OCI-LY7 (cell line): Measurements from ENCODE around the gene RFX8. TPM values are rescaled to one million over a fixed set of nuclear protein-coding genes. Genes with fewer than 3 reads are reported as not detected.

Source experiments
- BruUV-seq: library from RNA; stranded (reverse); fragments of 400-500 nt; replicated peaks from 2 replicates; lab custom pipeline; 2021; lab: Mats Ljungman, UMichigan
- CTCF ChIA-PET: fragments of 300-600 bp; sonication (Branson Sonifier 250); formaldehyde crosslinking; loops from one replicate; lab custom pipeline; 2022; ENCODE audit warnings: antibody characterized with exemption; ENCODE audit not compliant: unreplicated experiment; lab: Charles Lee
- POLR2A ChIA-PET: fragments of 300-600 bp; sonication (Branson Sonifier 250); formaldehyde crosslinking; loops from one replicate; lab custom pipeline; 2022; ENCODE audit warnings: antibody characterized with exemption; lab: Charles Lee
- DNase-seq: peaks from one replicate; pipeline ENCODE4 v3.0.0-alpha.2; 2015; ENCODE audit warnings: low spot score
- H2AFZ ChIP-seq: fragments of 200-600 bp; sonication (generic), shearing (Covaris generic); 2 replicates; pipeline ENCODE4 v1.6.1; 2014; ENCODE audit warnings: mild to moderate bottlenecking, antibody characterized with exemption, low read length, moderate library complexity
- H3K27ac ChIP-seq: fragments of 200-600 bp; sonication (generic); 2 replicates; pipeline ENCODE4 v1.5.1; 2014; ENCODE audit warnings: mixed run types, low read depth, mild to moderate bottlenecking, moderate library complexity, low read length, inconsistent platforms; ENCODE audit not compliant: poor library complexity, severe bottlenecking
- H3K36me3 ChIP-seq: fragments of 200-600 bp; sonication (generic); 2 replicates; pipeline ENCODE4 v1.6.1; 2014; ENCODE audit warnings: mild to moderate bottlenecking, antibody characterized with exemption, low read length, moderate library complexity, mixed read lengths; ENCODE audit not compliant: insufficient read depth
- H3K4me1 ChIP-seq: fragments of 200-600 bp; sonication (generic); 2 replicates; pipeline ENCODE4 v1.5.1; 2014; ENCODE audit warnings: mild to moderate bottlenecking, low read length; ENCODE audit not compliant: insufficient read depth, poor library complexity, severe bottlenecking
- H3K4me2 ChIP-seq: fragments of 200-600 bp; sonication (generic); 2 replicates; pipeline ENCODE4 v1.6.1; 2014; ENCODE audit warnings: mild to moderate bottlenecking, low read length
- H3K4me3 ChIP-seq: fragments of 200-600 bp; sonication (generic); 2 replicates; pipeline ENCODE4 v1.5.1; 2014; ENCODE audit warnings: mild to moderate bottlenecking, low read depth, low read length; ENCODE audit not compliant: poor library complexity, severe bottlenecking
- H3K79me2 ChIP-seq: fragments of 200-600 bp; sonication (generic); 2 replicates; pipeline ENCODE4 v1.6.1; 2016; ENCODE audit warnings: low read depth, mild to moderate bottlenecking, low read length, moderate library complexity, mixed read lengths; ENCODE audit not compliant: insufficient read depth
- H3K9me2 ChIP-seq: fragments of 200-600 bp; sonication (generic); 2 replicates; pipeline ENCODE4 v1.6.1; 2016; ENCODE audit warnings: mild to moderate bottlenecking, low read length, mixed read lengths; ENCODE audit not compliant: insufficient read depth
- H3K9me3 ChIP-seq: fragments of 200-600 bp; sonication (generic); 2 replicates; pipeline ENCODE4 v1.6.1; 2014; ENCODE audit warnings: mild to moderate bottlenecking, mixed run types, low read length, mixed read lengths
- H4K20me1 ChIP-seq: fragments of 200-600 bp; sonication (generic); 2 replicates; pipeline ENCODE4 v1.6.1; 2014; ENCODE audit warnings: mild to moderate bottlenecking, antibody characterized with exemption, low read length, moderate library complexity, mixed read lengths; ENCODE audit not compliant: insufficient read depth
- CTCF ChIP-seq: fragments of 200-600 bp; sonication (generic); conservative IDR thresholded peaks from 2 replicates; pipeline ENCODE4 v1.5.1; 2014; ENCODE audit warnings: mild to moderate bottlenecking, antibody characterized with exemption, low read length, moderate library complexity, mixed read lengths
- EZH2phosphoT487 ChIP-seq: fragments of 200-600 bp; sonication (generic); IDR thresholded peaks from 2 replicates; pipeline ENCODE4 v1.6.1; 2018; ENCODE audit warnings: low read depth, borderline replicate concordance, mild to moderate bottlenecking, mixed run types, antibody characterized with exemption, low read length, moderate library complexity, mixed read lengths
- intact Hi-C: fragments of 100-400 bp; cut with micrococcal nuclease; formaldehyde crosslinking; loops from one replicate; pipeline ENCODE4 v1.10.0; 2022; ENCODE audit not compliant: unreplicated experiment
- total RNA-seq, 2 experiments: library from RNA; depleted of rRNA in 1 of 2; stranded (reverse); fragments of >200 nt in 1 of 2; shearing (Covaris generic) in 1 of 2; gene quantifications; 2 replicates each; pipeline ENCODE4 v1.2.3, GENCODE V29; 2014 to 2022

Gene RFX8
- total RNA-seq, 2 experiments from 2014 or later: not detected

GRCh38 chr2:101361121-101361520, 113.8 kb downstream of the RFX8 start:
- no peak overlapping the region for H3K27ac ChIP-seq
- no peaks in the 10 kb centered on the region for H3K79me2 ChIP-seq
- no peak for DNase-seq
- no peak overlapping the region for H2AFZ ChIP-seq
- H3K4me3 ChIP-seq: no peak overlapping the region
- no TSS peak for BruUV-seq
- H3K36me3 ChIP-seq: no peaks in the 10 kb centered on the region
- intact Hi-C loops: no loop called here
- no peak for TF ChIP-seq CTCF
- no peak for TF ChIP-seq EZH2phosphoT487
- ChIA-PET CTCF (no interaction called here), POLR2A (no interaction called here)
- no peak overlapping the region for H3K4me2 ChIP-seq
- no peaks in the 10 kb centered on the region for H3K4me1 ChIP-seq
- no peaks in the 10 kb centered on the region for H3K9me2 ChIP-seq
- no peaks in the 10 kb centered on the region for H3K9me3 ChIP-seq
- H4K20me1 ChIP-seq: no peaks in the 10 kb centered on the region

- H3K9me2 ChIP-seq: no peaks in the 10 kb centered on the region
- H3K27ac ChIP-seq: no peak overlapping the region
- TF ChIP-seq CTCF (no peak), EZH2phosphoT487 (no peak)
- H4K20me1 ChIP-seq: no peaks in the 10 kb centered on the region
- no peaks in the 10 kb centered on the region for H3K36me3 ChIP-seq
- intact Hi-C loops: no loop called here
- ChIA-PET CTCF (no interaction called here), POLR2A (interaction anchor here (0.5 kb wide), 1 partner anchor 68 kb away, joined by 3 read pairs; no protein-coding TSS in a partner anchor)
- no peaks in the 10 kb centered on the region for H3K4me1 ChIP-seq
- H2AFZ ChIP-seq: no peak overlapping the region
- no TSS peak for BruUV-seq
- no peak for DNase-seq
- no peaks in the 10 kb centered on the region for H3K79me2 ChIP-seq
- H3K4me3 ChIP-seq: no peak overlapping the region
- no peaks in the 10 kb centered on the region for H3K9me3 ChIP-seq
- H3K4me2 ChIP-seq: no peak overlapping the region
These were observed 114.7 kb downstream of the RFX8 start for GRCh38 chr2:101360232-101360631.

- Histone ChIP-seq H3K4me1 (no peaks in the 10 kb centered on the region), H4K20me1 (no peaks in the 10 kb centered on the region), H3K36me3 (no peaks in the 10 kb centered on the region), H2AFZ (no peak overlapping the region), H3K4me2 (no peak overlapping the region), H3K27ac (no peak overlapping the region), H3K79me2 (no peaks in the 10 kb centered on the region), H3K9me3 (no peaks in the 10 kb centered on the region), H3K9me2 (no peaks in the 10 kb centered on the region), H3K4me3 (no peak overlapping the region)
- TF ChIP-seq CTCF (no peak), EZH2phosphoT487 (no peak)
- ChIA-PET CTCF (no interaction called here), POLR2A (no interaction called here)
- no peak for DNase-seq
- intact Hi-C loops: no loop called here
- no TSS peak for BruUV-seq
These were observed 115.4 kb downstream of the RFX8 start for GRCh38 chr2:101359410-101359954.
